Measurements from ENCODE around the gene USP15.

Gene USP15

DNA sequence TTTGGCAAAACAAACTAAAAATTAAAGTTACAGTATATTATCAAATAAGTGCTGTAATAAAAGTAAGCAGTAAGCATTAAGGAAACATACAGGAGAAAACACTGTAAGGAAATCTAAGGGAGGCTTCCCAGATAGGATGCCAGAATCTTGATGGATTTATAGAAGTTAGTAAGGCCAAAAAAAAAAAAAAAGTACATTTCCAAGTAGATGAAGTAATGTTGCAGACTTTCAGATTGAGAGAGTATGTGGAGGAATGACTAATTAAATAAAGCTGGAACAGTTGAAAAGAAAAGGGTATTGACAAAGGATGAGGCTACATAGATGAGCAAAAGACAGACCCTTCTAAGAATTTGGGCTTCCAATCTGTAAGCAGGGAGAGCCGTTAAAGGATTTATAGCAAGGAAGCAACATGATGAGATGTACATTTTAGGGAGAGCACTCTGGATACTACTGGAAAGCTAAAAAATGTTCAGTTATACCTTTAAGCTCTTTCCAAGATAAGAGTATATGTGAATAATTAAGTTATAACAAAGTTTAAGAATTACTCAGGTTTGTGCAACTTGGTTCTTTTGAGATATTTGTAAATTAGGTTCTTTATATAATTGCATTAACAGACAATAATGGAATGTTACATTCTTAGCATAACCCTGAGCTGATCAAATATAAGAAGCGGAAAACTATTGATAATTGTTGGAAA is 119.0 kb downstream of the USP15 start:
- H3K9me3 Mint-ChIP-seq, result no peaks in the 10 kb centered on the region
- no peaks in the 10 kb centered on the region for H3K27me3 Mint-ChIP-seq
- H3K4me3 Mint-ChIP-seq, result no peak overlapping the region
- H3K27ac Mint-ChIP-seq, result peak overlapping the region in 1 of 2 donors; percentile 59
- no peak for DNase-seq
- ATAC-seq, result no peak
- H3K4me1 Mint-ChIP-seq, result peaks cover 30% of the 10 kb centered on the region

GRCh38 chr12:62379723-62380045 is 119.5 kb downstream of the USP15 start:
- ATAC-seq, result no peak
- H3K27ac Mint-ChIP-seq, result no peak overlapping the region

GRCh38 chr12:62382526-62382925 is 122.3 kb downstream of the USP15 start:
- ATAC-seq, result no peak
- Mint-ChIP-seq H3K27ac (peak overlapping the region in 1 of 2 donors; percentile 65), H3K4me1 (peaks cover 23% of the 10 kb centered on the region), H3K4me3 (no peak overlapping the region), H3K9me3 (no peaks in the 10 kb centered on the region), H3K27me3 (no peaks in the 10 kb centered on the region)
- no peak for DNase-seq

More at GRCh38 chr12:62379723-62380045, 119.5 kb downstream of the USP15 start:
- Mint-ChIP-seq H3K27me3 (no peaks in the 10 kb centered on the region), H3K4me3 (no peak overlapping the region), H3K4me1 (peaks cover 30% of the 10 kb centered on the region), H3K9me3 (no peaks in the 10 kb centered on the region)
- no peak for DNase-seq

DNA sequence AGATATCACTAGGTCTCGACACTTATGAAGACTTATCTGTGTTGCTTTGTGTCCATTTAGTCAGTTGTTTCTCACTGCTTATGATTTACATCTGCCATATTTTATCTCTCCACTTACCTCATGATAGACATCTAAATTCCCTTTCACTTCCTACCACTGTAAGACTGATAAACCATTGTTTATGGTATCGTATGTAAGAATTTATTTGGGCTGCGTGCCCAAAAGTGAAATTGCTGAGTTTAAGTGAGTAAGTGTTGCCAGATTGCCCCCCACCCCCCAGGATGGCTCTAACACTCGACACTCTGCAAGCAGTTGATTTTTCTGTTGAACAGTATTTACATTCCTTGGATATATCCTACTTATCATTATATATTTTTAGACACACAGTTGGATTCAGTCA is 136.5 kb downstream of the USP15 start:
- no peak for DNase-seq
- ATAC-seq, result no peak
- Mint-ChIP-seq H3K9me3 (no peaks in the 10 kb centered on the region), H3K4me3 (no peak overlapping the region), H3K27me3 (no peaks in the 10 kb centered on the region), H3K4me1 (no peaks in the 10 kb centered on the region), H3K27ac (no peak overlapping the region)

DNA sequence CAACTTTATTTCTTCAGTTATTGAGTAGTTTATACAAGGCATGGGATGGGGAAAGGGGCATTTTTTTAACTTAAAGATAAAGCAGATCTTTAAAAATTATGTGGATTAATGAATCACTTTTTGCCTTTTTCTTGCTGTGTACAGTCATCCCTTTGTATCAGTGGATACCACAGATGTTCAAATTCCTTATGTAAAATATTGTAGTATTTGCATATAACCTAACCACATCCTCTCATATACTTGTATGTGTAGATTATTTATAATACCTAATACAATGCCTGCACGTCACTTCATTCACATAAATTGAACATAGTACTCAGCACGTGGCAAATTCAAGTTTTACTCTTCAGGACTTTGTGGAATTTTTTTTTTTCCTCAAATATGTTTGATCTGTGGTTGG is 139.9 kb downstream of the USP15 start:
- H3K9me3 Mint-ChIP-seq, result no peaks in the 10 kb centered on the region
- DNase-seq (no peak), ATAC-seq (no peak)
- H3K4me3 Mint-ChIP-seq, result no peak overlapping the region
- H3K27ac Mint-ChIP-seq, result no peak overlapping the region
- H3K4me1 Mint-ChIP-seq, result peaks cover 19% of the 10 kb centered on the region
- no peaks in the 10 kb centered on the region for H3K27me3 Mint-ChIP-seq

- Mint-ChIP-seq H3K4me1 (peaks cover 19% of the 10 kb centered on the region), H3K27me3 (no peaks in the 10 kb centered on the region), H3K9me3 (no peaks in the 10 kb centered on the region), H3K27ac (no peak overlapping the region), H3K4me3 (no peak overlapping the region)
- ATAC-seq, result no peak
- no peak for DNase-seq
Measured at GRCh38 chr12:62401631-62402030, 141.4 kb downstream of the USP15 start.

GRCh38 chr12:62403031-62403430 is 142.8 kb downstream of the USP15 start:
- Mint-ChIP-seq H3K27me3 (no peaks in the 10 kb centered on the region), H3K4me3 (no peak overlapping the region), H3K9me3 (no peaks in the 10 kb centered on the region), H3K27ac (peak overlapping the region; percentile 0 to 16), H3K4me1 (peaks cover 19% of the 10 kb centered on the region)
- ATAC-seq (peak; percentile 86), DNase-seq (no peak)

- H3K27me3 Mint-ChIP-seq, result no peaks in the 10 kb centered on the region
- ATAC-seq (no peak), DNase-seq (no peak)
- no peak overlapping the region for H3K4me3 Mint-ChIP-seq
- H3K27ac Mint-ChIP-seq, result peak overlapping the region in 1 of 2 donors; percentile 51
- H3K9me3 Mint-ChIP-seq, result no peaks in the 10 kb centered on the region
- H3K4me1 Mint-ChIP-seq, result peaks cover 12% of the 10 kb centered on the region
Measured at GRCh38 chr12:62407587-62407986, 147.4 kb downstream of the USP15 start.

- Mint-ChIP-seq H3K9me3 (no peaks in the 10 kb centered on the region), H3K4me3 (no peak overlapping the region), H3K4me1 (no peaks in the 10 kb centered on the region), H3K27me3 (no peaks in the 10 kb centered on the region), H3K27ac (no peak overlapping the region)
- ATAC-seq, result no peak
- DNase-seq, result no peak
Measured at GRCh38 chr12:62409068-62409467, 148.9 kb downstream of the USP15 start.

- Mint-ChIP-seq H3K4me1 (peaks cover 9% of the 10 kb centered on the region), H3K27me3 (no peaks in the 10 kb centered on the region), H3K4me3 (no peak overlapping the region), H3K27ac (no peak overlapping the region), H3K9me3 (peaks cover under 1 to 2% of the 10 kb centered on the region in 2 donors)
- ATAC-seq, result no peak
- no peak for DNase-seq
Measured at GRCh38 chr12:62414180-62414579, 154.0 kb downstream of the USP15 start.

- no peak overlapping the region for H3K27ac Mint-ChIP-seq
- DNase-seq (no peak), ATAC-seq (no peak)
- H3K4me3 Mint-ChIP-seq, result no peak overlapping the region
- H3K9me3 Mint-ChIP-seq, result peaks cover 31 to 37% of the 10 kb centered on the region in 2 donors
- peaks cover 16% of the 10 kb centered on the region for H3K27me3 Mint-ChIP-seq
- no peaks in the 10 kb centered on the region for H3K4me1 Mint-ChIP-seq
Measured at GRCh38 chr12:62426089-62426488, 165.9 kb downstream of the USP15 start.

- ATAC-seq (no peak), DNase-seq (no peak)
- no peak overlapping the region for H3K4me3 Mint-ChIP-seq
- H3K27me3 Mint-ChIP-seq, result peaks cover 42% of the 10 kb centered on the region
- no peak overlapping the region for H3K27ac Mint-ChIP-seq
- peaks cover 2% of the 10 kb centered on the region for H3K4me1 Mint-ChIP-seq
- H3K9me3 Mint-ChIP-seq, result peaks cover 14 to 16% of the 10 kb centered on the region in 2 donors
Measured at GRCh38 chr12:62429457-62429856, 169.3 kb downstream of the USP15 start.

DNA sequence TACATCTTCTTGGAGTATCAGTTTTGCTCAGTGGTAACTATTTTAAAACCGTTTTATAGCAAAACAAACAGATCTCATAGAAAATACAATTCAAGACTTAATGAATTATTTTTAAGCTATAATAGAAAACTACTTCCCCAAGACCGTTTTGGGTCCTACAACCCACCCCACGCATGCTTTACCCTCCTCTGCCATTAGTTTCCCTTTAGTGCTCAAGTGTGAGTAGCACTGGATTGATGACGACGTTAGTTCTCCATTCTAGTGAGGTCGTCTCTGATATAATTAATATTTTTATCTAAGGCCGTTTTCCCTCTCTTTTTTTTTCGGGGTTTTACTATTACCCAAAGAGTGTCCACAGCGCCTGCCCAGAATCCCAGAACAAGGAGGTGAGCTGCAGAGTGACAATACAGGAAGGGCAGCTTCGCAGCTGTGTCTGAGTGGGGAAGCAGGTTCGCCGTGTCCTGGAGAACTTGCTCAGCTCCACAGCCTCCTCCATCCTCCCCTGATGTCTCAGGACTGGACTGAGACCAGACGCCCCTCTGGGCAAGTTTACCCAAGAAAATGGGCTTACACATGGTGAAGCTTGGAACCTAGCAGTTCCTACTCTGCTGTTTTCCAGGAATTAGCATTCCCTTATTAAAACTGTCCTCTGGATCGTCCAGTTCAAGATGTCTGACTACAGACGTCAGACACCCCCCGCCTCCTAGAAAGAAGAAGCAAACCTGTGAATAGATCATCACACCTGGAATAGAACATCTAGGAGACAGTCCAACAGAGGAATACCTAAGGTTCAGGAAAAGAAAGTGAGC is 174.5 kb downstream of the USP15 start:
- Mint-ChIP-seq H3K9me3 (no peaks in the 10 kb centered on the region), H3K27ac (no peak overlapping the region), H3K27me3 (peaks cover 73% of the 10 kb centered on the region), H3K4me1 (peaks cover 24% of the 10 kb centered on the region), H3K4me3 (peak overlapping the region; percentile 89)
- peak in 1 of 2 donors; percentile 3 for DNase-seq
- ATAC-seq, result peak; percentile 39

- peak overlapping the region; percentile 89 for H3K4me3 Mint-ChIP-seq
- H3K4me1 Mint-ChIP-seq, result peaks cover 24% of the 10 kb centered on the region
- DNase-seq (peak; percentile 36), ATAC-seq (peak; percentile 90)
- peak overlapping the region in 1 of 2 donors; percentile 84 for H3K27ac Mint-ChIP-seq
- no peaks in the 10 kb centered on the region for H3K9me3 Mint-ChIP-seq
- H3K27me3 Mint-ChIP-seq, result peaks cover 66% of the 10 kb centered on the region
Measured at GRCh38 chr12:62435303-62436163, 175.3 kb downstream of the USP15 start.

DNA sequence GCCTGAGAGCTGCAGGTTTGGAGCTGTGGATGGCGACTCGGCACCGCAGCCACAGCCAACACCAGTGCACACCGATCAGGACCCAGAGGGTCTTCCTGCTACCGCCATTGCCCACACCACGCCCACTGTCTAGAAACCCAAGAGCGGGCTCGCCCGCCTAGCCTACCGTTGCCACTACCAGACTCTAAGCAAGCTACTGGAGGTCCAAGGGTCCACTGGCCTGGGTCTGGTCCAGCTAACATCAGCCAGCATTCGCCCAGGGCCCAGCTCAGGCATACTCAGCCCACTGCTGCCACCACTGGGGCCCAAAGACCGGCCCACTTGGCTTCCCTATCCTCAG is 175.9 kb downstream of the USP15 start:
- no peak overlapping the region for H3K27ac Mint-ChIP-seq
- H3K27me3 Mint-ChIP-seq, result peaks cover 60% of the 10 kb centered on the region
- peaks cover 24% of the 10 kb centered on the region for H3K4me1 Mint-ChIP-seq
- ATAC-seq (no peak), DNase-seq (no peak)
- peaks cover 0 to 3% of the 10 kb centered on the region in 2 donors for H3K9me3 Mint-ChIP-seq
- peak overlapping the region; percentile 89 for H3K4me3 Mint-ChIP-seq
